Endothelial cell of umbilical vein (primary cell): Measurements from ENCODE around the gene RHOBTB1.

ENCODE experiments used
- CTCF ChIP-seq, 2 donors: IDR thresholded peaks; 1 replicate in 1 of 2; 2 replicates in 1 of 2; pipeline ENCODE4 v1.5.1; 2011; ENCODE audit warnings: low read length in 2 of 2, mild to moderate bottlenecking in 2 of 2, moderate library complexity in 2 of 2, control low read depth in 1 of 2, inconsistent platforms in 1 of 2, low read depth in 1 of 2; ENCODE audit not compliant: insufficient read depth in 1 of 2; ENCODE audit errors: extremely low read depth in 1 of 2
- EZH2 ChIP-seq: IDR thresholded peaks from 2 replicates; pipeline ENCODE4 v1.6.1; 2012; ENCODE audit warnings: borderline replicate concordance, low read depth, mild to moderate bottlenecking, moderate library complexity, low read length, inconsistent platforms; ENCODE audit not compliant: severe bottlenecking

GRCh38 chr10:60934215-60935175, 9.5 kb downstream of the RHOBTB1 start:
- TF ChIP-seq CTCF (IDR thresholded peaks at IDR 0.05; ENCODE audit: extremely low read depth in 1 of 2, insufficient read depth in 1 of 2, low read depth in 1 of 2, low read length in 2 of 2) (no peak), EZH2 (no peak)
